ENCODE measurements around the gene ARL8A. TPM values are rescaled to one million over a fixed set of nuclear protein-coding genes. Genes with fewer than 3 reads are reported as not detected.
A peak's percentile ranks its signal among the peaks of the same experiment; 100 is the strongest.

Gene ARL8A
- total and polyA plus RNA-seq, 10 donors, result 16.2 to 104 (median 47.6) TPM

DNA sequence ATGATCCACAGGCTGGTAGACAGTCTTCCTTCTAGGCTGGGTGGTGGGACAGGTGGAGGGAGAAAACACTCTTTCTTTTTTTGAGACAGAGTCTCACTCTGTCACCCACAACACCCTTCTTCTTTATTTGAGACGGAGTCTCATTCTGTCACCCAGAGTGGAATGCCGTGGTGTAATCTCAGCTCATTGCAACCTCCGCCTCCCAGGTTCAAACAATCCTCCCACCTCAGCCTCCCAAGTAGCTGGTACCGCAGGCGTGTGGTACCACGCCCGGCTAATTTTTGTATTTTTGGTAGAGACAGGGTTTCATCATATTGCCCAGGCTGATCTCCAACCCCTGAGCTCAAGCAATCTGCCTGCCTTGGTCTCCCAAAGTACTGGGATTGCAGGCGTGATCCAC is 18.9 kb downstream of the ARL8A start:
- 91 to 97% (median 92%) methylated on average over 8 of the region's 8 CpGs for WGBS, 5 donors
- intact Hi-C loops (cut with DNase I; ENCODE audit: low total_unique reads), result no loop called here
- no peak for DNase-seq
- Histone ChIP-seq H3K27me3 (replicated peaks in 1 of 7) (peaks cover 0 to 28% (median 0%) of the 10 kb centered on the region in 7 donors), H3K4me1 (peaks cover 0 to 8% (median 3%) of the 10 kb centered on the region in 6 donors), H3K36me3 (no peaks in the 10 kb centered on the region), H3K4me3 (no peak overlapping the region), H3K9me3 (no peaks in the 10 kb centered on the region), H3K27ac (no peak overlapping the region)
- TF ChIP-seq POLR2A (IDR thresholded peaks at IDR 0.05), result no peak
- no peak for TF ChIP-seq POLR2AphosphoS5 (IDR thresholded peaks at IDR 0.05)
- TF ChIP-seq, protein P1, sequence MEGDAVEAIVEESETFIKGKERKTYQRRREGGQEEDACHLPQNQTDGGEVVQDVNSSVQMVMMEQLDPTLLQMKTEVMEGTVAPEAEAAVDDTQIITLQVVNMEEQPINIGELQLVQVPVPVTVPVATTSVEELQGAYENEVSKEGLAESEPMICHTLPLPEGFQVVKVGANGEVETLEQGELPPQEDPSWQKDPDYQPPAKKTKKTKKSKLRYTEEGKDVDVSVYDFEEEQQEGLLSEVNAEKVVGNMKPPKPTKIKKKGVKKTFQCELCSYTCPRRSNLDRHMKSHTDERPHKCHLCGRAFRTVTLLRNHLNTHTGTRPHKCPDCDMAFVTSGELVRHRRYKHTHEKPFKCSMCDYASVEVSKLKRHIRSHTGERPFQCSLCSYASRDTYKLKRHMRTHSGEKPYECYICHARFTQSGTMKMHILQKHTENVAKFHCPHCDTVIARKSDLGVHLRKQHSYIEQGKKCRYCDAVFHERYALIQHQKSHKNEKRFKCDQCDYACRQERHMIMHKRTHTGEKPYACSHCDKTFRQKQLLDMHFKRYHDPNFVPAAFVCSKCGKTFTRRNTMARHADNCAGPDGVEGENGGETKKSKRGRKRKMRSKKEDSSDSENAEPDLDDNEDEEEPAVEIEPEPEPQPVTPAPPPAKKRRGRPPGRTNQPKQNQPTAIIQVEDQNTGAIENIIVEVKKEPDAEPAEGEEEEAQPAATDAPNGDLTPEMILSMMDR (IDR thresholded peaks at IDR 0.05 in 8 of 11, conservative IDR thresholded peaks at IDR 0.05 in 3 of 11), result no peak

- 85 to 92% (median 88%) methylated on average over 7 of the region's 7 CpGs for WGBS, 5 donors
- Histone ChIP-seq H3K36me3 (no peaks in the 10 kb centered on the region), H3K27ac (no peak overlapping the region), H3K27me3 (replicated peaks in 1 of 7) (peaks cover 0 to 31% (median 0%) of the 10 kb centered on the region in 7 donors), H3K9me3 (no peaks in the 10 kb centered on the region), H3K4me3 (no peak overlapping the region), H3K4me1 (no peaks in the 10 kb centered on the region)
- DNase-seq, result no peak
- intact Hi-C loops (cut with DNase I; ENCODE audit: low total_unique reads), result no loop called here
- no peak for TF ChIP-seq POLR2A (IDR thresholded peaks at IDR 0.05)
- TF ChIP-seq, protein P1 (IDR thresholded peaks at IDR 0.05 in 8 of 11, conservative IDR thresholded peaks at IDR 0.05 in 3 of 11), result no peak
- TF ChIP-seq POLR2AphosphoS5 (IDR thresholded peaks at IDR 0.05), result no peak
Measured at GRCh38 chr1:202124142-202124541, 20.4 kb downstream of the ARL8A start.

GRCh38 chr1:202123336-202123813 is 21.2 kb downstream of the ARL8A start:
- H3K27me3 ChIP-seq (replicated peaks in 1 of 7), result peaks cover 0 to 38% (median 0%) of the 10 kb centered on the region in 7 donors
- WGBS, 5 donors, result 80 to 92% (median 88%) methylated on average over 7 to 10 of the region's 10 CpGs
- TF ChIP-seq, protein P1 (IDR thresholded peaks at IDR 0.05 in 8 of 11, conservative IDR thresholded peaks at IDR 0.05 in 3 of 11), result no peak
- TF ChIP-seq POLR2AphosphoS5 (IDR thresholded peaks at IDR 0.05) (no peak), POLR2A (IDR thresholded peaks at IDR 0.05) (no peak)
- intact Hi-C loops (cut with DNase I; ENCODE audit: low total_unique reads), result no loop called here
- no peaks in the 10 kb centered on the region for H3K9me3 ChIP-seq
- no peaks in the 10 kb centered on the region for H3K4me1 ChIP-seq
- no peak overlapping the region for H3K27ac ChIP-seq
- H3K36me3 ChIP-seq, result no peaks in the 10 kb centered on the region
- DNase-seq, result no peak
- H3K4me3 ChIP-seq, result no peak overlapping the region

GRCh38 chr1:202122639-202123335 is 21.8 kb downstream of the ARL8A start, which contains the start of gene GPR37L1:
Gene GPR37L1 (plus strand): TSS chr1:202122917. CDS start chr1:202122964, 47 bp downstream.
- Histone ChIP-seq H3K9me3 (no peaks in the 10 kb centered on the region), H3K27me3 (replicated peaks in 1 of 7) (peaks cover 0 to 38% (median 0%) of the 10 kb centered on the region in 7 donors), H3K4me3 (no peak within 1 kb of the TSS), H3K36me3 (no peaks in the 10 kb centered on the region), H3K4me1 (no peaks in the 10 kb centered on the region), H3K27ac (no peak within 1 kb of the TSS)
- TF ChIP-seq POLR2AphosphoS5 (IDR thresholded peaks at IDR 0.05) (peak in 1 of 3 donors; percentile 24), POLR2A (IDR thresholded peaks at IDR 0.05) (no peak)
- TF ChIP-seq, protein P1 (IDR thresholded peaks at IDR 0.05 in 8 of 11, conservative IDR thresholded peaks at IDR 0.05 in 3 of 11), result peak in 2 of 11 experiments; percentile 7 to 43
- no peak for DNase-seq
- intact Hi-C loops (cut with DNase I; ENCODE audit: low total_unique reads), result no loop called here
- 67 to 83% (median 71%) methylated on average over 14 to 19 of the region's 19 CpGs for WGBS, 5 donors
